ENCODE results near the gene PARS2.
"Not testable (repeated sequence)": the region's sequence is repeated elsewhere in the genome, so short reads cannot be mapped to it uniquely, and the experiment has no call there.

PARS2 gene

DNA sequence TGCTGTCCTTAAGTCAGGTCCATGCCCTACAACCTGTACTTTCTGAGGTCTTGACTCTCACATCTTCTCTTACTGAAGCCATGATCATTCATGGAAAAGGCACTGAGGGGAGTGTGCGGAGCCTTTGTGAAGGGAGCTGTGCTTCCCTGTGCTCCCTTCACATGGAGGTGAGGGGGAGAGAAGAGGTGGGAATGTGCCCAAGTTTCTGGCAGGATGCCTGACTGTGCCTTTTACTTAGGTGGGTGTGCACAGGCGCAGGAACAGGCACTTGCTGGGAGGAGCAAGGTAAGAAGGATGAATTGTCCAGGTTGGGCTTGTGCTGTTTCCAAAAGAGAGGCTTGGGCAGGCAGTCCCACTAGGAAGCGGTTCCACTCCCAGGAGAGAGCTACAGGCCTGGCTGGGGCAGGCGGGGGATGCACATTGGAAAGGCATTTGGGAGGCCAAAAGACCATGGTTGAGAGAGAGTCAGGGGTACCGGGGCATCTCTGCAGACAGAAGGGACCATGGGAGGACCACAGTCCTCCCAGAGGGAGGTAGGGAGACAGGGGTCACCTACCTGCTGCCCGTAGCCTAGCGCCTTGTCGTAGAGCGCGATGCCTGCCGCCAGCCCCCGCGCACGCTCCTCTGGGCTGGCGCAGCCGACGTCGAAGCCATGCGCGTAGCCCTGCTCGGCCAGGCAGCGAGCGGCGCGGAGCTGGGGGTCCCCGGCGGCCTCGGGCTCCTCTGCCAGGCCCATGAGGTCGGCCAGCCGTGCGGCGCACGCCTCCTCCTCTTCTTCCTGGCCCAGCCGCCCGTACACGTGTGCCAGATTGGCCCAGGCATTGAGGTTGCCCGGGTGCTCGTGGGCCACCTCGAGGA, 35.9 kb upstream of the PARS2 start:
- DNase-seq, result no peak

- peak in 2 of 5 experiments; percentile 16 to 79 for DNase-seq
Measured at GRCh38 chr1:54798769-54799641, 34.7 kb upstream of the PARS2 start.

DNA sequence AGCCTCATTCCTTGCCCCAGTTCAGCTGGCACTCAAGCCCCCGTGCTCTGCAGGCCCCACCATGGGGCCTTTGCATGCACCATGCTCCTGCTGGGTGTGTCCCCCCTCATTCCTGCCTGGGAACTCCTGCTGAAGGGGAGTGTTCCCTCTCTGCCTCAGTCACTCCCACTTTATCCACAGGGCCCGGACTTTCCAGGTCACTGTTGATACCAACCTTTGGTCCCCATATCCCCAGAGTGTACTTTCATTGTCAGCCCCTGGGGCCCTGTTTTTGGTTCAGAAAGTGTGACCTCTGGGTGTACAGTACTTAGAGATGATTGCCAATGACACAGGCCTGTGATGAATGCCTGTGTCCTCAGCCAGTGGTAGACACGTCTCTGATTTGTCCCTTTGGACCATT, 33.9 kb upstream of the PARS2 start:
- DNase-seq, result no peak

GRCh38 chr1:54796902-54797301, 32.6 kb upstream of the PARS2 start:
- no peak for DNase-seq

DNA sequence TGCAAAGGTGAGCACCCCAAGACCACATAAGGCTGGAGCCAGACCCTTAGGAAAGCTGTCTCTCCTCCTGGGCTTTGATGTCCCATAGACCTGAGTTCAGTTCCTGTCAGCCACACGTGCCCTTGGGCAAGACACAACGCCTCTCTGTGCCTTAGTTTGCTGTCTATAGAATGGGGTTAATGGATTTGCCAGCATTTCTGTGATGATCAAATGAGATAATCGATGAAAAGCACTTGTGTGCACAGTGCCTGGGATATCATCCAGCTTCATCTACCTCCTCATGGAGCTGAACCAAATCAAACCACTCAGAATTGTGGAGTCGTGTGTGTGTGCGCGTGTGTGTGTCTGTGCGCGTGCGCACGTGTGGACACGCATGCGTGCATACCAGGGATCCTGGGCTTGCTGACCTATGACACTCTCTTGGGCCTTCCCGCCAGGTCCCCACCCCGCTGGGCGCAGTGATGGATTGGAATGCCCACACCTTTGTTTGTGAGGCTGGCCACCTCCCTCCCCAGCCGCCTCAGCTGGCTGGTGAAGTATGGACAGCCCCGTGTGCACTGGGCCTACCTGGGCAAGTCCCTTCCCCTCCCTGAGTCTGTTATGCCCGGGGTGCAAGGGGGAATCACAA, 31.6 kb upstream of the PARS2 start:
- no peak for DNase-seq

DNA sequence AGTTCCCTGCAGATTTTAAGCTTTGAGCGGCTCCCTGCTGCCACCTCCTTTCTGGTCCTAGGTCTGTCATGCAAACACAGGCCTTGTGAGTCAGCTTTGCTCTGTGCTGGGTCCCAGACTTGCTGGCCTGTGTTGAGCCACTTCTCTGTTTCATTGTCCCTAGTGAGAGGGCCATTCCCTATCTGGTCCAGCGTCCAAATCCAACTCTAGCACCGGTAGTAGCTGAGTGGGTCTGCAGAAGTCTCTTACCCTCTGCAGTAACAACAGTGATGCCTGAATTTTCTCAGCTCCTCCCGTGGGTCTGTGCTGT, 31.0 kb upstream of the PARS2 start:
- DNase-seq, result no peak

- DNase-seq, result no peak
Measured at GRCh38 chr1:54794451-54795355, 30.4 kb upstream of the PARS2 start.

GRCh38 chr1:54792686-54793282, 28.5 kb upstream of the PARS2 start:
- DNase-seq, result no peak

DNA sequence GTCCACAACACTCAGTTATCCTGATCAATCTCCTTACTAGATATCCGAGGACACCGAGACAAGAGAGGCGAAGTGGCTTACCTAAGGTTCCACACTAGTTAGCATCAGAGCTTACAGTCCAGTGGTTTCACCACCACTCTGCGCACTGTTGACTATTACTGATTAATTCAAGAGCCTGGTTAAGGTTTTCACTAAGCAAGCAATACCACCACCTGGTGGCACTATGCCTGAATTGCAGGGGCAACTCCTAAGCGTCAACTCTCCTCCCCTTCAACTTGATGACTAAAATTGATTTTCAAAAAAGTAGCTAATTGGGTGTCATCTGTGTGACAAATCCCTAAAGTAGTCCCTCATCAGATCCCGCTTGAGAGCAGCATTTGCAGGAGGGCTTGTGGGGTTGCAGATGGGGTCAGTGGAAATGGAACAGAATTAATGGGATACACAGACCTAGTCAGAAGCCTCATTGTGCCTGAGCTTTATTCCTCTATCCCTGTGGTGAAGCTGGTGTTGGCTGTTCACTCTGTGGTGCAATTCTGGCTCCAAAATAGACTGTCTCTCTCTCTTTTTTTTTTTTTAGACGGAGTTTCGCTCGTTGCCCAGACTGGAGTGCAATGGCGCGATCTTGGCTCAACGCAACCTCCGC, 27.7 kb upstream of the PARS2 start:
- peak in 2 of 5 experiments; percentile 21 to 24 for DNase-seq

GRCh38 chr1:54788459-54788858, 24.1 kb upstream of the PARS2 start:
- DNase-seq, result no peak

GRCh38 chr1:54787604-54788003, 23.3 kb upstream of the PARS2 start:
- no peak for DNase-seq

DNA sequence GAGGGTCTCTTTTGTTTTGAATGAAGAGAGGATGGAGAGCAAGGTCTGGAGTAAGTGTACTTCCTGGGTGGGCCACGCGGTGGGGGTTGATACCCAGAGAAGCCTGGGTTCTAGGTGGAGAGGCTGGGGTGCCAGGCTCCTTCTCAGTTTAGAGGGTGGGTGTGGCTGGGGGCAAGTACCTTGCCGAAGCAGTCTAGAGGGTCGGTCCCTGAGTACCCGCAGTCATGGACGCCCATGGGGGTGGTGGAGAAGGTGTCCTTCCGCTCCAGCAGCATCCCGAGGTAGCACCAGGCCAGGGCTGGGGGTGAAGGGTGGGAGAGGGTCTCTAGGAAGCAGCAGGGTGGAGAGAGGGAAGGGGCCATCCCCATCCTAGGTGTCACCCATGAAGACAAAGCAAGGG, 22.5 kb upstream of the PARS2 start:
- no peak for DNase-seq

GRCh38 chr1:54784066-54784465, 19.7 kb upstream of the PARS2 start:
- no peak for DNase-seq

DNA sequence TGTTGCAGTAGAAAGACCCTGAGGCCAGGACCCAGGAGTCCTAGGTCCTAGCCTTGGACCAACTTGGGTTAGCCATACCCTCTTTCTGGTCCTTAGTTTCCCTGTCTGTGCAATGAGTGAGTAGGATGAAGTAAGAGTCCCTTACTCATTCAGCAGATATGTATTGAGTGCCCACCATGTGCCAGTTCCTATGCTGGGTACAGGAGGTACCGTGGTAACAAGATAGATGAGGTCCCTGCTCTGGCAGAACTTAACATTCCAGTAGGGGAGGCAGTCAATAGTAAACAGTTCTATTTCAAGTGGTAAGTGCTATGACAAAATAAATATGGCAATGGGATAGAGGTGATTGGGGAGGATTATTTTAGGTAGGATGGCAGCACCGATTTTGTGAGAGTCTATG, 18.3 kb upstream of the PARS2 start:
- DNase-seq, result no peak

DNA sequence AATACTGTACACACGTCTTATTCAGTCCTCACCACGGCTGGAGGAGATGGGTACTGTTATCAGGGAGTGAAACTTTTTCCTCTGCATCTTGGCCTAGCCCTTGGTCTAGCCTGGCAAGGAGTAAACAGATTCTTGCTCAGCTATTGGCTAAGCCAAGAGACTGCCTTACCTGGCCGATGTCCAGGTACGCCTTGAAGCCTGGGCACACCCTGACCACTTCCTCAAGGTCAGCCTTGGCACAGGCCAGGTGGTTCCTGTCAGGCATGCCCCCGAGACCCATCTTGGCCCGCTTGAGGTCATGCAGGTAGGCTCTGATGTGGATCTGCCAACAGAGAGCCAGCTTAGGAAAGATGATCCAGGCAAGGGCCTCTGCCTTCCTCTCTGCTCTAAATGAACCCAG, 17.8 kb upstream of the PARS2 start:
- DNase-seq, result no peak

GRCh38 chr1:54781023-54781723, 16.9 kb upstream of the PARS2 start:
- no peak for DNase-seq

DNA sequence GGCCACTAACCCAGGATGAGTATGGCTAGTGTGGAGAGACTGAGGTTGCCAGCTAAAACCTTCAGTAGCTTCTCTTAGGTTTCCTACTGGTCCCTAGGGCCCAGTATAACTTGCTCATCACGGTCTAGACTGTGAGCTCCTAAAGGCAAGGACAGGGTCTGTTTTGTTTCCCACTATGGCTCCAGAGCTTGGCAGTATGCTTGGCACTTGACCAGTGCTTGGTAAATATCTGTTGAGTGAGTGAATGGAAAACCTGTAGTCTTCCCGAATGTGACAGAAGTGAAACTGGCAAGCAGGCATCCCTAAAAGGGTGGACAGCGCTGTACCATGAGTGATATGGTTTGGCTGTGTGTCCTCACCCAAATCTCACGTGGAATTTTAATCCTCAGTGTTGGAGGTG, 13.1 kb upstream of the PARS2 start:
- DNase-seq, result no peak

DNA sequence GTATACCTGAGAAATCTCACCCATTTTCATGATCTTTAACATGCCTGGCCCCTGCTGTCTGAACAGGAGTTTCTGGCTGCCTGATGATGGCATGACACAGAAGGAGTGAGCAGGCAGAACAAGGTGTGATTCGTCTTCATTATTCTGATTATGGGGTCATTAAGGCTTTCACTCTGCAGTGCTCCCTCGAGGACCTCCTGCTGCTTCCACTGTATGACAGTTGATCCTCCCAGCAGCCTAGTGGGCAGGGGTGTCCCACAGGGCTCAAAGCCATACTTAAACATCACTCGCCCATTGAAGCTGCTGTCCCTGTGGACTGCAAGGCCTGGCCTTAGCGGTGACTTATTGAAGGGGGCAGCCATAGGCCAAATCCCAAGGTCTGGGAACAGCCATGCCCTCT, 12.7 kb upstream of the PARS2 start:
- DNase-seq, result no peak

DNA sequence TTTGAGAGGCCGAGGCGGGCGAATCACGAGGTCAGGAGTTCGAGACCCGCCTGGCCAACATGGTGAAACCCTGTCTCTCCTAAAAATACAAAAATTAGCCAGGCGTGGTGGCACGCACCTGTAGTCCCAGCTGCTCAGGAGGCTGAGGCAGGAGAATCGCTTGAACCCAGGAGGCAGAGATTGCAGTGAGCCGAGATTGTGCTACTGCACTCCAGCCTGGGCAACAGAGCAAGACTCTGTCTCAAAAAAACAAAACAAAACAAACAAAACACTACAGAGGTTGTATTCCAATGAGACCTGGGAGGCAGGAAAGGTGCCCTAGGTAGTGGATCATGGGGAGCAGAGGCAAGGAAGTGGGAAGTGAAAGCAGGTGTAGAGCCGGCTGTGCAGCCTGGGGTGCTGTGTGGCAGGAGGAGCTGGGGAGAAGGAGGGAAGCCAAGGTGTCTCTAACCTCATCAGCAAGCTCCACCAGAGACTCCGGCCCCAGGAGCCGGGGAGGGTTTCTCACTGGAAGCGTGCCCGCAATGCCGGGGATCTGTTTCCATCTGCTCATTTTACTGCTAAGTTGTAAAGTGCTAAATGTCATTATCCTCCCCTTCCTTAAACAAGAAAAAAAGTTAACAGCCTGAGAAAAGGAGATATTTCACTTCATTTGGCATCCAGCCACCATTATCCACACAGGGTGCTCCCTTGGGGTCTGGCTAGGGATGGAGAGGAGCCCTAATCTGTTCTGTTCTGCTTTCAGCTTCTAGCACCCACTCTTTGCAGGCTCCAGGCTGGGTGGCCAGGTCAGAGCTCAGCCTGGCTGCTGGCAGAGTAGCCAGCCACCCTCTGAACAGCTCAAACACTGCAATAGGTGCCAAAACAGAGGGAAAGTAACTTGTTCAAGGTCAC, 11.8 kb upstream of the PARS2 start:
- not testable (repeated sequence) for DNase-seq
